Activated naive CD8-positive, alpha-beta T cell (primary cell): Measurements from ENCODE around the gene PSTPIP2.

Experiments used
- H3K27ac Mint-ChIP-seq: one replicate; pipeline ENCODE4 v1.8.0; 2021; ENCODE audit warnings: mixed read lengths
- H3K27me3 Mint-ChIP-seq: one replicate; pipeline ENCODE4 v1.8.0; 2021; ENCODE audit warnings: mixed read lengths
- H3K36me3 Mint-ChIP-seq: one replicate; pipeline ENCODE4 v1.8.0; 2021; ENCODE audit warnings: mixed read lengths
- H3K4me1 Mint-ChIP-seq: one replicate; pipeline ENCODE4 v1.8.0; 2021; ENCODE audit warnings: low read depth, mixed read lengths
- H3K4me3 Mint-ChIP-seq: one replicate; pipeline ENCODE4 v1.8.0; 2021; ENCODE audit warnings: mild to moderate bottlenecking, mixed read lengths
- H3K9me3 Mint-ChIP-seq: one replicate; pipeline ENCODE4 v1.8.0; 2021; ENCODE audit warnings: low read depth, mixed read lengths

PSTPIP2 gene

GRCh38 chr18:46079336-46079735 is 7.3 kb upstream of the PSTPIP2 start:
- no peaks in the 10 kb centered on the region for H3K9me3 Mint-ChIP-seq
- H3K36me3 Mint-ChIP-seq, result peaks cover 2% of the 10 kb centered on the region
- H3K27ac Mint-ChIP-seq, result no peak overlapping the region
- no peaks in the 10 kb centered on the region for H3K27me3 Mint-ChIP-seq
- H3K4me1 Mint-ChIP-seq, result no peaks in the 10 kb centered on the region
- no peak overlapping the region for H3K4me3 Mint-ChIP-seq

GRCh38 chr18:46073474-46074331 is 1.6 kb upstream of the PSTPIP2 start:
- peak overlapping the region; percentile 86 for H3K4me3 Mint-ChIP-seq
- H3K4me1 Mint-ChIP-seq, result peaks cover 34% of the 10 kb centered on the region
- H3K27me3 Mint-ChIP-seq, result no peaks in the 10 kb centered on the region
- peak overlapping the region; percentile 8 for H3K27ac Mint-ChIP-seq
- no peaks in the 10 kb centered on the region for H3K36me3 Mint-ChIP-seq
- H3K9me3 Mint-ChIP-seq, result no peaks in the 10 kb centered on the region

GRCh38 chr18:46072959-46073358 is 899 bp upstream of the PSTPIP2 start:
- Mint-ChIP-seq H3K9me3 (no peaks in the 10 kb centered on the region), H3K27me3 (no peaks in the 10 kb centered on the region), H3K4me3 (peak overlapping the region; percentile 86), H3K36me3 (no peaks in the 10 kb centered on the region), H3K4me1 (peaks cover 36% of the 10 kb centered on the region), H3K27ac (peak overlapping the region; percentile 28)

GRCh38 chr18:46072376-46072867 is 362 bp upstream of the PSTPIP2 start:
- peak overlapping the region; percentile 86 for H3K4me3 Mint-ChIP-seq
- no peaks in the 10 kb centered on the region for H3K27me3 Mint-ChIP-seq
- H3K9me3 Mint-ChIP-seq, result no peaks in the 10 kb centered on the region
- H3K27ac Mint-ChIP-seq, result peak overlapping the region; percentile 28
- peaks cover 36% of the 10 kb centered on the region for H3K4me1 Mint-ChIP-seq
- H3K36me3 Mint-ChIP-seq, result no peaks in the 10 kb centered on the region

- Mint-ChIP-seq H3K27ac (peak overlapping the region; percentile 68), H3K4me1 (peaks cover 36% of the 10 kb centered on the region), H3K27me3 (no peaks in the 10 kb centered on the region), H3K4me3 (peak overlapping the region; percentile 87), H3K36me3 (no peaks in the 10 kb centered on the region), H3K9me3 (no peaks in the 10 kb centered on the region)
These were observed 1.0 kb downstream of the PSTPIP2 start for GRCh38 chr18:46070815-46071652.

GRCh38 chr18:46070232-46070631 is 1.8 kb downstream of the PSTPIP2 start:
- Mint-ChIP-seq H3K9me3 (no peaks in the 10 kb centered on the region), H3K27me3 (no peaks in the 10 kb centered on the region), H3K4me1 (peaks cover 36% of the 10 kb centered on the region), H3K27ac (no peak overlapping the region), H3K36me3 (no peaks in the 10 kb centered on the region), H3K4me3 (peak overlapping the region; percentile 5)

GRCh38 chr18:46069524-46069923 is 2.5 kb downstream of the PSTPIP2 start:
- no peaks in the 10 kb centered on the region for H3K9me3 Mint-ChIP-seq
- peaks cover 36% of the 10 kb centered on the region for H3K4me1 Mint-ChIP-seq
- no peaks in the 10 kb centered on the region for H3K36me3 Mint-ChIP-seq
- H3K27ac Mint-ChIP-seq, result peak overlapping the region; percentile 17
- no peaks in the 10 kb centered on the region for H3K27me3 Mint-ChIP-seq
- H3K4me3 Mint-ChIP-seq, result peak overlapping the region; percentile 5

GRCh38 chr18:46068763-46069162 is 3.3 kb downstream of the PSTPIP2 start:
- H3K27me3 Mint-ChIP-seq, result no peaks in the 10 kb centered on the region
- peaks cover 2% of the 10 kb centered on the region for H3K36me3 Mint-ChIP-seq
- H3K9me3 Mint-ChIP-seq, result no peaks in the 10 kb centered on the region
- no peak overlapping the region for H3K4me3 Mint-ChIP-seq
- peaks cover 32% of the 10 kb centered on the region for H3K4me1 Mint-ChIP-seq
- no peak overlapping the region for H3K27ac Mint-ChIP-seq

- Mint-ChIP-seq H3K27me3 (no peaks in the 10 kb centered on the region), H3K4me1 (peaks cover 21% of the 10 kb centered on the region), H3K36me3 (peaks cover 3% of the 10 kb centered on the region), H3K9me3 (no peaks in the 10 kb centered on the region), H3K27ac (no peak overlapping the region), H3K4me3 (no peak overlapping the region)
These were observed 4.5 kb downstream of the PSTPIP2 start for GRCh38 chr18:46067438-46068007.

GRCh38 chr18:46062781-46063180 is 9.3 kb downstream of the PSTPIP2 start:
- Mint-ChIP-seq H3K36me3 (peaks cover 3% of the 10 kb centered on the region), H3K27ac (no peak overlapping the region), H3K9me3 (no peaks in the 10 kb centered on the region), H3K4me1 (no peaks in the 10 kb centered on the region), H3K4me3 (no peak overlapping the region), H3K27me3 (no peaks in the 10 kb centered on the region)

GRCh38 chr18:46061796-46062195 is 10.3 kb downstream of the PSTPIP2 start:
- Mint-ChIP-seq H3K4me1 (no peaks in the 10 kb centered on the region), H3K36me3 (peaks cover 3% of the 10 kb centered on the region), H3K9me3 (no peaks in the 10 kb centered on the region), H3K4me3 (no peak overlapping the region), H3K27me3 (no peaks in the 10 kb centered on the region), H3K27ac (no peak overlapping the region)

- Mint-ChIP-seq H3K9me3 (no peaks in the 10 kb centered on the region), H3K4me1 (no peaks in the 10 kb centered on the region), H3K36me3 (peaks cover 3% of the 10 kb centered on the region), H3K27ac (no peak overlapping the region), H3K27me3 (no peaks in the 10 kb centered on the region), H3K4me3 (no peak overlapping the region)
These were observed 10.7 kb downstream of the PSTPIP2 start for GRCh38 chr18:46061387-46061786.

GRCh38 chr18:46060359-46060841 is 11.7 kb downstream of the PSTPIP2 start:
- no peaks in the 10 kb centered on the region for H3K9me3 Mint-ChIP-seq
- H3K27me3 Mint-ChIP-seq, result no peaks in the 10 kb centered on the region
- H3K4me1 Mint-ChIP-seq, result peaks cover 10% of the 10 kb centered on the region
- no peak overlapping the region for H3K4me3 Mint-ChIP-seq
- no peak overlapping the region for H3K27ac Mint-ChIP-seq
- H3K36me3 Mint-ChIP-seq, result peaks cover 3% of the 10 kb centered on the region

GRCh38 chr18:46055838-46056230 is 16.2 kb downstream of the PSTPIP2 start:
- Mint-ChIP-seq H3K4me3 (peak overlapping the region; percentile 61), H3K36me3 (peaks cover 3% of the 10 kb centered on the region), H3K9me3 (no peaks in the 10 kb centered on the region), H3K4me1 (peaks cover 37% of the 10 kb centered on the region), H3K27me3 (no peaks in the 10 kb centered on the region), H3K27ac (peak overlapping the region; percentile 42)
